Measurements from ENCODE around the gene MRPS11. TPM values are rescaled to one million over a fixed set of nuclear protein-coding genes. Genes with fewer than 3 reads are reported as not detected.
"Not testable (repeated sequence)": the region's sequence is repeated elsewhere in the genome, so short reads cannot be mapped to it uniquely, and the experiment has no call there.

The MRPS11 gene
- total RNA-seq, 6 donors from 2014 or later: 12.9 to 53.4 (median 34.7) TPM

DNA sequence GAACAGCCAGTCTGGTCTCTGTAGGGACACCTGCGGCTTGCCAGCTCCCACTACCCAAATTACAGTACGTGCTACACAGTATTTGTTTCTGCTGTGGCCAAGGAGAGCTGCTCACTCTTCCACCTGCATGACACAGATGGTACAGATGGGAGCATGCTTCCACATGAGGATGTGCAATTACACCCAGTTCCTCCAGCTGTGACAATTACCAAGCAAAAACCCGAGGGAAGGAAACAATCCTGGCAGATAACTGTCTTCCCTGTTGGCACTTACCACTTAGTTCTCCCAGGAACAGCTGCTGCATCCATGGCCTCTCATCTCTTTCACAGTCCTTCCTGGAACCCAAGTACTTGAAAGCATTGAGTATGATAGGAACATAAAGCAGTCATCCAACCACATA is 44.6 kb downstream of the MRPS11 start:
- DNase-seq (no peak), ATAC-seq (ENCODE audit: low FRiP score in 2 of 2) (no peak)
- Histone ChIP-seq H3K9me3 (no peaks in the 10 kb centered on the region), H3K36me3 (peaks cover 0 to 60% (median 14%) of the 10 kb centered on the region in 4 donors), H3K27ac (no peak overlapping the region), H3K4me3 (no peak overlapping the region), H3K27me3 (no peaks in the 10 kb centered on the region), H3K4me1 (no peaks in the 10 kb centered on the region)
- 83 to 100% methylated on average over 3 of the region's 3 CpGs for WGBS, 2 donors
- TF ChIP-seq, protein P1, sequence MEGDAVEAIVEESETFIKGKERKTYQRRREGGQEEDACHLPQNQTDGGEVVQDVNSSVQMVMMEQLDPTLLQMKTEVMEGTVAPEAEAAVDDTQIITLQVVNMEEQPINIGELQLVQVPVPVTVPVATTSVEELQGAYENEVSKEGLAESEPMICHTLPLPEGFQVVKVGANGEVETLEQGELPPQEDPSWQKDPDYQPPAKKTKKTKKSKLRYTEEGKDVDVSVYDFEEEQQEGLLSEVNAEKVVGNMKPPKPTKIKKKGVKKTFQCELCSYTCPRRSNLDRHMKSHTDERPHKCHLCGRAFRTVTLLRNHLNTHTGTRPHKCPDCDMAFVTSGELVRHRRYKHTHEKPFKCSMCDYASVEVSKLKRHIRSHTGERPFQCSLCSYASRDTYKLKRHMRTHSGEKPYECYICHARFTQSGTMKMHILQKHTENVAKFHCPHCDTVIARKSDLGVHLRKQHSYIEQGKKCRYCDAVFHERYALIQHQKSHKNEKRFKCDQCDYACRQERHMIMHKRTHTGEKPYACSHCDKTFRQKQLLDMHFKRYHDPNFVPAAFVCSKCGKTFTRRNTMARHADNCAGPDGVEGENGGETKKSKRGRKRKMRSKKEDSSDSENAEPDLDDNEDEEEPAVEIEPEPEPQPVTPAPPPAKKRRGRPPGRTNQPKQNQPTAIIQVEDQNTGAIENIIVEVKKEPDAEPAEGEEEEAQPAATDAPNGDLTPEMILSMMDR (IDR thresholded peaks at IDR 0.05): no peak
- TF ChIP-seq POLR2AphosphoS5 (IDR thresholded peaks at IDR 0.05) (no peak), POLR2A (IDR thresholded peaks at IDR 0.05) (no peak), EP300 (IDR thresholded peaks at IDR 0.05) (no peak)

GRCh38 chr15:88512601-88513000 is 45.1 kb downstream of the MRPS11 start:
- H3K36me3 ChIP-seq: peaks cover 0 to 60% (median 14%) of the 10 kb centered on the region in 4 donors

GRCh38 chr15:88513195-88513594 is 45.7 kb downstream of the MRPS11 start:
- ATAC-seq (ENCODE audit: low FRiP score in 2 of 2) (no peak), DNase-seq (no peak)
- Histone ChIP-seq H3K4me3 (no peak overlapping the region), H3K27me3 (no peaks in the 10 kb centered on the region), H3K9me3 (no peaks in the 10 kb centered on the region), H3K36me3 (peaks cover 0 to 58% (median 14%) of the 10 kb centered on the region in 4 donors), H3K27ac (no peak overlapping the region), H3K4me1 (no peaks in the 10 kb centered on the region)
- TF ChIP-seq POLR2AphosphoS5 (IDR thresholded peaks at IDR 0.05): no peak
- no peak for TF ChIP-seq POLR2A (IDR thresholded peaks at IDR 0.05)
- TF ChIP-seq EP300 (IDR thresholded peaks at IDR 0.05): no peak
- TF ChIP-seq, protein P1 (IDR thresholded peaks at IDR 0.05): no peak
- 93 to 95% methylated on average over 5 of the region's 5 CpGs for WGBS, 2 donors

More at GRCh38 chr15:88512601-88513000, 45.1 kb downstream of the MRPS11 start:
- ATAC-seq (ENCODE audit: low FRiP score in 2 of 2): no peak
- WGBS, 2 donors: 95% methylated on average over 5 of the region's 5 CpGs
- H3K4me1 ChIP-seq: no peaks in the 10 kb centered on the region
- H3K27ac ChIP-seq: no peak overlapping the region
- no peak for DNase-seq
- no peaks in the 10 kb centered on the region for H3K27me3 ChIP-seq
- no peak overlapping the region for H3K4me3 ChIP-seq
- TF ChIP-seq POLR2A (IDR thresholded peaks at IDR 0.05): no peak
- TF ChIP-seq, protein P1 (IDR thresholded peaks at IDR 0.05): no peak
- no peak for TF ChIP-seq EP300 (IDR thresholded peaks at IDR 0.05)
- no peak for TF ChIP-seq POLR2AphosphoS5 (IDR thresholded peaks at IDR 0.05)
- H3K9me3 ChIP-seq: no peaks in the 10 kb centered on the region

GRCh38 chr15:88518903-88519302 is 51.4 kb downstream of the MRPS11 start:
- H3K36me3 ChIP-seq: peaks cover 0 to 14% (median 1%) of the 10 kb centered on the region in 4 donors
- no peak overlapping the region for H3K4me3 ChIP-seq
- no peak for ATAC-seq (ENCODE audit: low FRiP score in 2 of 2)
- no peaks in the 10 kb centered on the region for H3K27me3 ChIP-seq
- no peak for DNase-seq
- H3K27ac ChIP-seq: no peak overlapping the region
- no peaks in the 10 kb centered on the region for H3K9me3 ChIP-seq
- TF ChIP-seq POLR2A (IDR thresholded peaks at IDR 0.05) (no peak), EP300 (IDR thresholded peaks at IDR 0.05) (no peak), POLR2AphosphoS5 (IDR thresholded peaks at IDR 0.05) (no peak)
- no peaks in the 10 kb centered on the region for H3K4me1 ChIP-seq
- WGBS, 2 donors: 95 to 97% methylated on average over 3 of the region's 3 CpGs

DNA sequence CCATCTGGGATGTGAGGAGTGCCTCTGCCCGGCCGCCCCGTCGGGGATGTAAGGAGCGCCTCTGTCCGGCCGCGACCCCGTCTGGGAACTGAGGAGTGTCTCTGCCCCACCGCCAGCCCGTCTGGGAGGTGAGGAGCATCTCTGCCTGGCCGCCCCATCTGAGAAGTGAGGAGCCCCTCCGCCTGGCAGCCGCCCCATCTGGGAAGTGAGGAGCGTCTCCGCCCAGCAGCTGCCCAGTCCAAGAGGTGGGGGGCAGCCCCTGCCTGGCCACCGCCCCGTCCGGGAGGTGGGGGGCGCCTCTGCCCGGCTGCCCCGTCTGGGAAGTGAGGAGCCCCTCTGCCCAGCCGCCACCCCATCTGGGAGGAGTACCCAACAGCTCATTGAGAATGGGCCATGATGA is 56.6 kb downstream of the MRPS11 start:
- not testable (repeated sequence) for H3K4me1 ChIP-seq; ATAC-seq (ENCODE audit: low FRiP score in 2 of 2); H3K9me3 ChIP-seq; H3K4me3 ChIP-seq; H3K27me3 ChIP-seq; H3K27ac ChIP-seq
- 98 to 100% methylated on average over 1 to 23 of the region's 23 CpGs for WGBS, 2 donors
- DNase-seq: peak in 1 of 2 donors; percentile 56
- H3K36me3 ChIP-seq: peaks cover 0 to 27% (median 11%) of the 10 kb centered on the region in 4 donors

GRCh38 chr15:88525418-88525817 is 57.9 kb downstream of the MRPS11 start:
- Histone ChIP-seq H3K4me3 (no peak overlapping the region), H3K4me1 (no peaks in the 10 kb centered on the region), H3K27ac (no peak overlapping the region), H3K27me3 (no peaks in the 10 kb centered on the region), H3K36me3 (peaks cover 0 to 39% (median 15%) of the 10 kb centered on the region in 4 donors), H3K9me3 (no peaks in the 10 kb centered on the region)
- ATAC-seq (ENCODE audit: low FRiP score in 2 of 2) (no peak), DNase-seq (no peak)
- TF ChIP-seq POLR2AphosphoS5 (IDR thresholded peaks at IDR 0.05) (no peak), POLR2A (IDR thresholded peaks at IDR 0.05) (no peak), EP300 (IDR thresholded peaks at IDR 0.05) (no peak)
- TF ChIP-seq, protein P1 (IDR thresholded peaks at IDR 0.05): no peak

All from upper lobe of left lung (tissue), 6 donors.